ENCODE measurements around the gene PTPRN2.

DNA sequence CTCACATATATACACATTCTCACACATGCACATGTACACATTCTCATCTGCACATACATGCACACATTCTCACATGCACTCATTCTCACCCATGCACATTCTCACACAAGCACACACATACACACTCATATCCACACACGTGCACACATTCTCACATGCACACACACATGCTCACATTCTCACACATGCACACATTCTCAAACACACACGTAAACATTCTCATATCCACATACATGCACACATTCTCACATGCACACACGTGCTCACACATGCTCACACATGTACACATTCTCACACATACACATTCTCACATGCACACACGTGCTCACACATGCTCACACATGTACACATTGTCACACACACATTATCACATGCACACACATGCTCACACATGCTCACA lies 260.6 kb downstream of the PTPRN2 start:
- TF ChIP-seq, protein P1, sequence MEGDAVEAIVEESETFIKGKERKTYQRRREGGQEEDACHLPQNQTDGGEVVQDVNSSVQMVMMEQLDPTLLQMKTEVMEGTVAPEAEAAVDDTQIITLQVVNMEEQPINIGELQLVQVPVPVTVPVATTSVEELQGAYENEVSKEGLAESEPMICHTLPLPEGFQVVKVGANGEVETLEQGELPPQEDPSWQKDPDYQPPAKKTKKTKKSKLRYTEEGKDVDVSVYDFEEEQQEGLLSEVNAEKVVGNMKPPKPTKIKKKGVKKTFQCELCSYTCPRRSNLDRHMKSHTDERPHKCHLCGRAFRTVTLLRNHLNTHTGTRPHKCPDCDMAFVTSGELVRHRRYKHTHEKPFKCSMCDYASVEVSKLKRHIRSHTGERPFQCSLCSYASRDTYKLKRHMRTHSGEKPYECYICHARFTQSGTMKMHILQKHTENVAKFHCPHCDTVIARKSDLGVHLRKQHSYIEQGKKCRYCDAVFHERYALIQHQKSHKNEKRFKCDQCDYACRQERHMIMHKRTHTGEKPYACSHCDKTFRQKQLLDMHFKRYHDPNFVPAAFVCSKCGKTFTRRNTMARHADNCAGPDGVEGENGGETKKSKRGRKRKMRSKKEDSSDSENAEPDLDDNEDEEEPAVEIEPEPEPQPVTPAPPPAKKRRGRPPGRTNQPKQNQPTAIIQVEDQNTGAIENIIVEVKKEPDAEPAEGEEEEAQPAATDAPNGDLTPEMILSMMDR (IDR thresholded peaks at IDR 0.05 in 2 of 3, conservative IDR thresholded peaks at IDR 0.05 in 1 of 3; ENCODE audit: borderline replicate concordance in 1 of 3, insufficient read depth in 1 of 3, low read depth in 2 of 3, low read length in 2 of 3) = no peak
- no peak for TF ChIP-seq SP1 (IDR thresholded peaks at IDR 0.05; ENCODE audit: low read depth)
- no peak for TF ChIP-seq EGR1 (IDR thresholded peaks at IDR 0.05; ENCODE audit: low read depth)
- TF ChIP-seq, protein P2, sequence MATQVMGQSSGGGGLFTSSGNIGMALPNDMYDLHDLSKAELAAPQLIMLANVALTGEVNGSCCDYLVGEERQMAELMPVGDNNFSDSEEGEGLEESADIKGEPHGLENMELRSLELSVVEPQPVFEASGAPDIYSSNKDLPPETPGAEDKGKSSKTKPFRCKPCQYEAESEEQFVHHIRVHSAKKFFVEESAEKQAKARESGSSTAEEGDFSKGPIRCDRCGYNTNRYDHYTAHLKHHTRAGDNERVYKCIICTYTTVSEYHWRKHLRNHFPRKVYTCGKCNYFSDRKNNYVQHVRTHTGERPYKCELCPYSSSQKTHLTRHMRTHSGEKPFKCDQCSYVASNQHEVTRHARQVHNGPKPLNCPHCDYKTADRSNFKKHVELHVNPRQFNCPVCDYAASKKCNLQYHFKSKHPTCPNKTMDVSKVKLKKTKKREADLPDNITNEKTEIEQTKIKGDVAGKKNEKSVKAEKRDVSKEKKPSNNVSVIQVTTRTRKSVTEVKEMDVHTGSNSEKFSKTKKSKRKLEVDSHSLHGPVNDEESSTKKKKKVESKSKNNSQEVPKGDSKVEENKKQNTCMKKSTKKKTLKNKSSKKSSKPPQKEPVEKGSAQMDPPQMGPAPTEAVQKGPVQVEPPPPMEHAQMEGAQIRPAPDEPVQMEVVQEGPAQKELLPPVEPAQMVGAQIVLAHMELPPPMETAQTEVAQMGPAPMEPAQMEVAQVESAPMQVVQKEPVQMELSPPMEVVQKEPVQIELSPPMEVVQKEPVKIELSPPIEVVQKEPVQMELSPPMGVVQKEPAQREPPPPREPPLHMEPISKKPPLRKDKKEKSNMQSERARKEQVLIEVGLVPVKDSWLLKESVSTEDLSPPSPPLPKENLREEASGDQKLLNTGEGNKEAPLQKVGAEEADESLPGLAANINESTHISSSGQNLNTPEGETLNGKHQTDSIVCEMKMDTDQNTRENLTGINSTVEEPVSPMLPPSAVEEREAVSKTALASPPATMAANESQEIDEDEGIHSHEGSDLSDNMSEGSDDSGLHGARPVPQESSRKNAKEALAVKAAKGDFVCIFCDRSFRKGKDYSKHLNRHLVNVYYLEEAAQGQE (IDR thresholded peaks at IDR 0.05; ENCODE audit: low read depth) = no peak
- TF ChIP-seq ZFX (IDR thresholded peaks at IDR 0.05) = no peak
- TF ChIP-seq ELF1 (IDR thresholded peaks at IDR 0.05; ENCODE audit: borderline replicate concordance, low read depth) = no peak
- TF ChIP-seq FOSL1 (IDR thresholded peaks at IDR 0.05; ENCODE audit: low read depth) = no peak
- TF ChIP-seq EZH2 (IDR thresholded peaks at IDR 0.05) = no peak
- no peak for TF ChIP-seq SIN3A (IDR thresholded peaks at IDR 0.05; ENCODE audit: low read depth)
- TF ChIP-seq POLR2AphosphoS5 (IDR thresholded peaks at IDR 0.05; ENCODE audit: low read depth, low read length) = no peak
- TF ChIP-seq SRF (IDR thresholded peaks at IDR 0.05; ENCODE audit: low read depth) = no peak
- no peak for TF ChIP-seq YY1 (IDR thresholded peaks at IDR 0.05; ENCODE audit: extremely low read depth, insufficient replicate concordance, low read depth, low read length)
